Activated naive CD4-positive, alpha-beta T cell treated with anti-CD3 and anti-CD28 coated beads, Interleukin-2, amount 50 U/mL, for 16 hours (primary cell): ENCODE measurements around the gene TBC1D5.
"Not testable (repeated sequence)": the region's sequence is repeated elsewhere in the genome, so short reads cannot be mapped to it uniquely, and the experiment has no call there.

Experiments used
- DNase-seq: peaks from one replicate; pipeline ENCODE4 v3.0.0-alpha.2; 2020

The TBC1D5 gene

DNA sequence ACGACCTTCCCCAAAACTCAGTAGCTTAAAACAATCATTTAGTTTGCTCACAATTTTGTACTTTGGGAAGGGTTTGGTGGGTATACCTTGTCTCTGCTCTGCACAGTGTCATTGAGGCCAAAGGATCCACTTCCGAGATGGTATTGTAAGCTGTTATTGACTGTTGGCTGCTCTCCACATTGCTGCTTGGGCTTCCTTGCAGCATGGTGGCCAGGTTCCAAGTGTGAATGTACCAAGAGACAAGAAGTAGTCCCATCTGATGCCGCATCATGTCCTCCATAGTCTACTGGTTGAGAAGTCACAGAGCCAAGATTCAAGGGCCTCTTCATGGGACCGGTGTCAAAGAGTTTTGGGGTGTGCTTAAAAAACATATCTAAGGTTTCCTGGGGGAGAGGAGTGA is 589.2 kb downstream of the TBC1D5 start:
- DNase-seq = no peak

DNA sequence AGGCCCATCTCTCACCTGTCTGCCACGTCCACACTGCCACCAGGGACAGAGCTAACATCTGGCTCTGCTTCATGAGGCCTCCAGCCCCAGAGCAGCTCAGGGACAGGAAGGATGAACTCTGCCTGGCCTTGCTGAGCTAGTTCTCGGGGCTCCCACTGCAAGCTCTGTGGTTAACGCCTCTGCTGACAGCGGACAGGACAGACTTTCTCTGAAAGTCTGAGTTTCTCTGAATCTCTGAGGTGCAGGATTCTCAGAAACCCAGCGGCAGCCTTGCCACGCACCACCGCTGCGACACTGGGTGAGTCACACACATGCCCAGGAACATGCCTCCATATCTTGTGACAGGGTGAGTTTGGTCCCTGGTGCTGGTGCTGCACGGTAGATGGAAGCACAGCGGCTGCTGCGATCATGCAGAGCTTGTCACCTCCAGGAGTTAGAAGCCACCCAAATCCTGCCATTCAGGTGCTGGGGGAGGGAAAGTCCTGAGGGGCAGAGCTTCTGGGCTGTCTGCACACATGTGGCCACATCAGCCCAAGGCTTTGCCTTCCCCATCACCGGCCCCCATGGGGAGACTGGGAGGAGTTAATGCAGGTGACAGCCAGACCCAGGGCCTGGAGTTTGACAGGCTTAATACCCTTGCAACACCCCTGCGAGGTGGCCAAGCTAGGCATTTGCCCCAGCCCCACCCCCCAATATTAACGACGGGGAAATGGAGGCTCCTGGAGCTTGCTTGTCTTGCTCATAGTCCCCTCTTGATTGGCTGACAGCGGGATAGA is 590.6 kb downstream of the TBC1D5 start:
- peak; percentile 79 for DNase-seq

DNA sequence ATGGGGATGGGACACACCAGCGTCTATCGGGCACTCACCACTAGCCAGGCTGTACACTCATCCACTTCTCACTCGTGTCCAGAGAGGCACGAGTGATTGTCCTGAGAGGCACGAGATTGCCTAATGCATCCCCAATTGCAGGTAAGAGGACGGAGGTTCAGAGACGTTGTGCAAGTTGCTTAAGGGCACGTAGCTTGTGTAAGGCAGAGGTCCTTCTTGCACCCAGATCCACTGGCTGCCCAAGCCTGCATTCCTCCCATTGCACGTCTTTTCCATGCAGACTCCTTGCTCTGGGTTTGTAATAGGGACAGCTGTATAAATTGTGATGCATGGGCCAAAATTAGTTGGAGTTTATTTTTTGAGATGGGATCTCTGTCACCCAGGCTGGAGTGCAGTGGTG is 593.4 kb downstream of the TBC1D5 start:
- no peak for DNase-seq

DNA sequence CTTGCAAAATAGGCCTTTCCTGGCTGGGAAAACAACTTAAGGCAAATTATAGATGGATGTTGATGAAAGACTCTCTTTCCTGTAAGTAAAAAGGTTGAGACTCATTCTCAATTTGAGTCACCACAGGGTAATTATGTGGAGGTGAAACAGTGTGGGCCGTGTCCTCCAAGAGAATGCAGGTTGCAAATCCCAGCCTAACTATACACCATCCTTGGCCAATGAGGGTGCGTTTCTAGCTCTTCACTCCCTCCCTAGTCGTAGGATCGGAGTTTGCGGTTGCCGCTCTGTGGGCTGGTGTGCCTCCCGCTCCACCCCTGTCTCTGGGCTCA is 597.8 kb downstream of the TBC1D5 start:
- DNase-seq = no peak

DNA sequence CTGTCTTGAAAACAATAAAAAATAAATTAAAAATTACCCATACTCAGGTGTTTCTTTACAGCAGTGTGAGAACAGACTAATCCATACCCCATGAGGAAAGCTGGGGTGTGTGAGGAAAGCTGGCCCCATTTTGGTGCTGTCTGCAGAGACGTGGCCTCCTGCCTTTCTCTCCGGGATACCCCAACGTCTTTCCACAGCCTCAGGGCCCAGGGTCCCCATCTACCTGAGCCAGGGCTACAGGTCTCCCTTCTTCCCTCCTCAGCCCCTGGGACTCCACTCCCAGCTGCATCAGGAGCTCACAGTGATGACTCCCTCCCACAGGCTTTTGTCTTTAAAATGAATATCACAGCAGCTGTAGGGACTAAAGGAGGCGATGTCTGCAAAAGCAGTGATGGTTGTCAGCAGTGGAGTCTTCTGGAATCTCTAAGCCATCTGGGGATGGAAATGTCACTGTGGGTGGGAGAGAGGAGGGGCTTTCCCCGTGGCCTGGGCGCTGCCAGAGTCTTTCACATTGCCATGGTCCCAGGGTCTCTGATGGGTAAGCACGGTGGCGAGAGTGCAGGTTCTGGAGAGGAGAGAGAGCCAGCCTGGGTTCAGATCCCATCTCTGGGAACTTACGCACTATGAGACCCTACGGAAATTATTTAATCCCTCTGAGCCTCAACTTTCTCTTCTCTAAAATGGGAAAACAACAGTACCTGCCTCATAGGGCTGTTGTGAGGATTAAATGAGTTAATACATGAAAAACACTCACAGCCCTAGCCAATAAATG is 598.4 kb downstream of the TBC1D5 start:
- no peak for DNase-seq

DNA sequence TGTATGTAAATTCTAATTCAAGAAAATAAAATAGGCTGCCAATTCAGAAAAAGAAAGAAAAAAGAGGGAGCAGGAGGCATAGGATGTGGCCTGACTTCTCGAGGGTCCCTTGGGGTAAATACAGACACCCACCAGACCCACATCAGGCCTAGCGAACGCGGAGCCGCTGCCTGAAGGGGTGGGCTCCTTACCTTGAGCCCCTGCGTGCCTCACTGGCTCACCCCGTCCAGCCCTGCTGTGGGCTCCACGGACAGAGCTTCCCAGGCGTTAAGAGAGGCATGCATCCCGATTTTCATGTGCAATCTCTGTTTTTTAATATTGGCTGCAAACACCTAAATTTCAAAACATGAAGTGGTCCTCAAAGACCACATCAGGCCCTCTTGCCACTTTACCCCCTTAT is 599.9 kb downstream of the TBC1D5 start:
- no peak for DNase-seq

DNA sequence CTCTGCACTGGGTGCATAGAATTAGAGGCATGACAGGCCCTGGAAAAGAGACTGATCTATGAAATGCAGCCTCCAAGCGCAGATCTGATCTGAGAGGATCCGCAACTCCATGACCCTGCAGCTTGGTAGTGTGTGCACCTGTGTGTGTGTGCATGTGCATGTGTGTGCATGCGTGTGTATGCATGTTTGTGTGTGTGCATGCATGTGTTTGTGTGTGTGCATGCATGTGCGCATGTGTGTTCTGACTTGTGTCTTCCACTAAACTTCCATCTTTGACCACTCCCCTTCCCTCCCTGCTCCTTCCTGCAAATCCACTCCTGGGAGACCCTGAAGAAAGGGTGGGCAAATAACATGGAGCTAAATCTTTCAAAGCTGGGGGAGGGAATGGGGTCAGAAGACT is 600.7 kb downstream of the TBC1D5 start:
- no peak for DNase-seq

DNA sequence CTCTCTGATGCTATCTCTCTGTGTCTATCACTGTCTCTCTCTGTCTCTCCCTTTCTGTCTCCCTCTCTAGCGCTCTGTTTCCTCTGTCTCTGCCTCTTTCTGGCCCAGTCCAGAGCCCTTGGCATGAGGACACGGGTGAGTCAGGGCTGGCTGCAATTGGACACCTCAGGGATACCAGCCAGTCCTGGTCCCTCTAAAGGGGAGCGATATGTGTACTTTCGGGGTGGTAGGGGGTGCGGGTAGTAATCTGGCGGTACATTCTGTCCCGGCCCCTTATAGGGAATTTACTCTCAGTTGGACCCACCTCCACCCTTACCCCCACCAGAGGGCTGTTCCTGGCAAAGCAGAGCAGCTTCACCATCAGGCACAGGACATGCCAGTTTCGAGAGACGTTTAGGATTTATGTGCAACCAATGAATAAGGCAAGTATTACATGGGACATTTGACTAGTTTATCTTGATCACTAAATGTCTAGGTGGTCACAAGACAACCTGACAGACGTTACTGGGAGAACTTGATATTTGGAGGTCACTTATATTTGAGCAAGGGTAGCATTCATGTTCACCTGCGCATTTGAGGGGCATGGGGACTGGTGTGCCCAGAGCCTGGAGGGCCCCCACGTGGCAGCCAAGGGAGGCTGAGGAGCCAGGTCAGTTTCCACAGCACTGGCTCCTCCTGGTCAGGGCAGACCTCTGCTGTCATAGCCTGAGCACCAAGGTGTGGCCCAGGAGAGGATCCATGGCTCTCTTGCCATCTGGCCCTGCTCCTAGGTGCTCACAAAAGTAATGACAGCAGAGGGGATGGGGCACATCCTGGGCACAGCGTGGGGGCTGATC is 601.5 kb downstream of the TBC1D5 start:
- DNase-seq = no peak

DNA sequence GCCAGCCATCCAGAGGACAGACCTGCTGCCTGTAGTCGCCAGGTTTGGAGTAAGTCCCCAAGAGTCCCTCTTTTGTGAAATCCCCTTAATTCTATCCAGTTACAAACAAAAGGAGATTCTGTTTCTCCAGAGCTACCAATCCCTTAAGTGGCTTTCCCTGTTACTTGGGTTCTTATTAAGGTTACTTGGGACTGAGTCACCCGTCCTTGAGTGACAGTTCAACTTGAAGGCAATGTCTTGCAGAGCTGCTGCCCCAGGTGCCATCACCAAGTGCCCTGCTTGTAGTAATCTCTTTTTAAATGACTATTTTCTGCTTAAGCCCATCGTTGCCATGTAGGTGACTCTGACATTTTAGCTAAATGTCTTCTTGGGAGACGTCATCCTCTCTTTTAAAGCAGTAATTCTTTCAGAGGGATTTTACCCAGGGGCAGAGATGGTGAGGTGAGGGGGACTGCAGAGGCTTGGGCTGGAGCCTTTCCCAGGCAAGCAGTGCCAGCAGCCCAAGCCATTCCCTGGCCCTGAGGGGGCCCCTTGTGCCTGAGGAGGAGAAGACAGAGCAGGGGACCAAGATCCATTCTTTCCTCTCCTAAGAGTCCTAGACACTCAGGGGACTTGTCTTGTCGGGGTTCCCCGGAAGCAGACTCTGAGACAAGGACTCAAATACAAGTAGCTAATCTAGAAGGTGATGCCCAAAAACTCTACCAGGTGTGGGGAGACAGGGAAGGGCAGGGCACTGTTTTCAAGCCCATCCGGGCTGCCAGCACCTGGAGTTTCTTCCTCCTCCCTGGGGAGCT is 604.0 kb downstream of the TBC1D5 start:
- no peak for DNase-seq

DNA sequence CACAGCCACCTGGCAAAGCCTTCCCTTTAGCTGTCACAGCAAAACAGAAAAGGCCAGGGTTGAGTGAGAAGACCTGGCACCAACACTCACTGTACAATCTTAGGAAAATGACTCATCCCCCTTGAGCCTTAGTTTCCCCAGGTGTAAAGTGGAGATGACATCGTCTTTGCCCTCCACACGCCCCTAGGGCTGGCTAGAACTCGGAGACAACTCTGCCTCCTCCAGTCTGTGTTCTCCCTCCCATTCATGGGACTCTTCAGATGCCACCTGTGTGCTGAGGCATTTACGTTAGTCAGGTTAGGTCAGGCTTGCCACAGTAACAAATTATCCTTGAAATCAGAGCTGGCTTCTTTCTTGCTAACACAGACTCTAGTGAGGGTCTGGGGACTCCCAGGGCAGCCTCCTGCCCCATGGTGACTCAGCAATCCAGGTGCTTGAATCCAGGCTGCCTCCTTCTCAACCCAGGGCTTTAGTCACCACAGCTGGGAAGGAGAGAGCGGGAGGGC is 605.1 kb downstream of the TBC1D5 start:
- DNase-seq = no peak

DNA sequence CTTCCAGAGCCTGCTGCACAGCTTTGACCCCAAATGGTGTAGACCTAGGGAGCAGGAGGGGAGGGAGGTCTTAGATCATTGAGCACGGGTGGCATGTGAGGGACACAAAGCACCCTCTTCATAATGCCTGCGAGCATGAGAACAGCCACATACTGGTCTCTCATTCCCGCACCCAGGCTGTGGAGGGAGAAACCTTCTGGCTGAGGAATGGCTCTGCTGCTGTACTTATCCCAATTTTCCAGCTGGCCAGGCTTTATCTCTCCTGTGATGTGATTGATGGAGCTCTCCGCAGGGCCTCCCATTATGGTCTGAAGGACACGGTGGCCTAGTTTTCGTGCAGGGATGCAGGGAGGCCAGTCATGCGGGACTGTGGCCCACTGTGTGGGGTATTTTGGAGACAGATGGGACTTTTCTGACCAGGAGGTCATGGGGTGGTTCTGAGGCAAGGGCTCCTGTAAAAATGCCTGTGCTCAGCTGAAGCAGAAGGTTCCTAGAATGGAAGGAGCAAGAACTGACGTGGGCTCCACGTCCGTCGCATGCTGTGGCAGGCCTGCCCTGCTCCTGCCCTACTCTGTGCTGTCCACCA is 606.2 kb downstream of the TBC1D5 start:
- no peak for DNase-seq

DNA sequence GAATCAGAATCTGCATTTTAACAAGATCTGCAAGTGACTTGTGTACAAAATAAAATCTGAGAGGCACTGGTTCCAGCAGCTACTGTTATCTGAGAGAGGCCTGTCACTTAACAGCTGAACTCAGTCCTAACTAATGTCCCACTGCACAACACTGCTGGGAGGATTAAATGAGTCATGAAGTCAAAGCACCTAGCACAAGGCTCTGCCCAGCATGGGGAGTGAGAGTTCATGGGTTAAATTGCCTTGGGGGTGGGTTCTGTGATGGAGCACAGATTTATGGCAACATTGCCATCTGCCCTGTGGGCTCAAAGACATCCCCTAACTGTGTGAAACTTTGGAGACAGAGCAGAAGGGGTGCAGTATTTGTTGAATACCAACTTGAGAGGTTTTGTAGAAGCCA is 606.7 kb downstream of the TBC1D5 start:
- DNase-seq = no peak

DNA sequence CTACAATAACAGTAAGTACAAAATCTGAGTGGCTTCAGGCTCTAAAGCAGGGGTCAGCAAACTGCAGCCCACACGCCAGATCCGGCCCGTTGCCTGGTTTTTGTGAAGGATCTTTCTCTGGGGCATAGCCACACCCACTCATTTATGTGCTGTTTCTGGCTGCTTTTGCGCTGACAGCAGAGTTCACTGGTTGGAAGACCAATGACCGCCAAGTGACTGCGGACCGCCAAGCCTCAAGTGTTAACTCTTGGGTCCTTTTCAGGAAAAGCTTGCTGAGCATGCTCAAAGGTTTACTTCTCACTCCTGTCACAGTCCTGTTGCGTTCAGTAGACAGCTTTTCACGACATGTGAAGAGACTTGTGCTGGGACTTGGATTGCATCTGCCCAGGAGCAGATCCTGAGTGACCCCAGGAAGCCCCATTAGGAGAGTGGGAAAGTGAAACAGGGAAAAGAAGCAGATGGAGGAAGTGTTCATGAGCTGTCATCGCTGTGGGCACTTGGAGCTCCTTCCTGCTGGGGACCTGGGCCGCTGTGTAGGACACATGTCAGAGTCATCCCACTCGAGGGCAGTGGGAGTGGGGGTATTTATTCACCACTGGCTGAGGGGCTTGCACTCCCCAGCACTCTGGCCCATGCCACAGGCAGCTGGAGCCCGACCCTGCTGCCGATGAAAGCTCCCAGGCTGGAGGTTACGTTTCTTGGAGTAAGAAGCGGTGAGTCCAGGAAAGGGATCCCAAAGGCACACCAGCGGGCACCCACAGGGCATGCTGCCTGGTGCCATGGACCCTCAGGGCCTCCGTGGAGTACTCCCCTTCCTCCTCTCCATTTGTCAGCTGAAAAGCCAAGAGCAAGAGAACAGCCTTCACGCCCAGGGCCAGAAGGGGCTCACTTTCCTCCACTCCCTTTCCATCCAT is 608.5 kb downstream of the TBC1D5 start:
- no peak for DNase-seq

DNA sequence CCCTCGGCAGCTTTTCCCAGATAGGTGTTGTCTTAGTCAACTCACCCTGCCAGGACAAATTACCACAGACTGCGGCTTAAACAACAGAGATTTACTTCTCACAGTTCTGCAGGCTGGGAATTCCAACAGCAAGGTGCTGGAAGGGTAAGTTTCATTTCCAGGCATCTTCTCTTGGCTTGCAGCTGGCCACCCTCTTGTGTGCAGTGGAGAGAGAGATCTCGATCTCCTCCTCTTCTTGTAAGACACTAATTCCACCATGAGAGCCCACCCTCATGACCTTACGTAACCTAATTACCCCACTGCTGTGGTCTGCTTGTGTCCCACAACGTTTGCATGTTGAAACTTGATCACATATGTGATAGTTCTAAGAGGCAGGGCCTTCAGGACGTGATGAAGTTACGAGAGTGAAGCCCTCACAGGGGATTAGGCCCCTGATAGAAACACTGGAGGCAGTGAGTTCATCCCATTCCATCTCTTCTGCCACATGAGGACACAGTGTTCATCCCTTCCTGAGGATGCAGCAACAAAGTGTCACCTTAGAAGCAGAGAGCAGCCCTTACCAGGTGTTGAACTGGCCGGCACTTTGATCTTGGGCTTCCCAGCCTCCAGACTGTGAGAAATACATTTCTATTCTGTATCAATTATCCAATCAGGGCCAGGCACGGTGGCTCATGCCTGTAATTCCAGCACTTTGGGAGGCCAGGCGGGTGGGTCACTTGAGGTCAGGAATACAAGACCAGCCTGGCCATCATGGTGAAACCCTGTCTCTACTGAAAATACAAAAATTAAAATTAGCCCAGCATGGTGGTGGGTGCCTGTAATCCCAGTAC is 609.9 kb downstream of the TBC1D5 start:
- DNase-seq = no peak

DNA sequence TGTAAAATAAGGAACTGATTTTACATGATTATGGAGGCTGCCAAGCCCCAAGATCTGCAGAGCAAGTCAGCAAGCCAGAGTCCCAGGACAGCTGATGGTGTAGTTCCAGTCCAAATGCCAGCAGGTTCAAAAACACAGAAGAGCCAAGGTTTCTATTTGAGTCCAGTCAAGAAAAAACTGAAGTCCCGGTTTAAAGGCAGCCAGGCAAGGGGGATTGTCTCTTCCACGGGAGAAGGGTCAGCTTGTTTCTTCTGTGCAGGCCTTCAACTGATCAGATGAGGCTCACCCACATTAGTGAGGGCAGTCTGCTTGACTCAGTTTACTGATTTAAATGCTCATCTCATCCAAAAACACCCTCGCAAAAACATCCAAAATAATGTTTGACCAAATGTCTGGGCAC is 611.5 kb downstream of the TBC1D5 start:
- no peak for DNase-seq

DNA sequence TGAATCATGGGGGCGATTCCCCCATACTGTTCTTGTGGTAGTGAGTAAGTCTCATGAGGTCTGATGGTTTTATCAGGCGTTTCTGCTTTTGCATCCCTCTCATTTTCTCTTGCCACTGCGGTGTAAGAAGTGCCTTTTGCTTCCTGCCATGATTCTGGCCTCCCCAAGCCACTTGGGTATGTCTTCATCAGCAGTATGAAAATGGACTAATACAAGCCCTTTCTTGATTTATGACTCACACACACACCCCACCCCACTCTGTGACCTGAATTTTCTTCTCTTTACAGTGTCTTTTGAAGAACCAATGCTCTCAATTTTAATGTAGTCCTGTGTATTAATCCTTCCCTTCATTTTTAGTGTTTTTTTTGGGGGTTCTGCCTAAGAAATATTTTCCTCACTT is 612.9 kb downstream of the TBC1D5 start:
- DNase-seq = no peak

DNA sequence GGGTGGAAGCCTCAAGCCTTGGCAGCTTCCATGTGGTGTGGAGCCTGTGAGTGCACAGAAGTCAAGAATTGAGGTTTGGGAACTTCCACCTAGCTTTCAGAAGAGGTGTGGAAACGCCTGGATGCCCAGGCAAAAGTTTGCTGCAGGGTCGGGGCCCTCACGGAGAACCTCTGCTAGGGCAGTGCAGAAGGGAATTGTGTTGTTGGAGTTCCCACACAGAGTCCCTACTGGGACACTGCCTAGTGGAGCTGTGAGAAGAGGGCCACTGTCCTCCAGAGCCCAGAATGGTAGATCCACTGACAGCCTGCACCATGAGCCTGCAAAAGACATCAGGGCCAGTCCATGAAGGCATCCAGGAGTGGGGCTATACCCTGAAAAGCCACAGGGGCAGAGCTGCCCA is 613.8 kb downstream of the TBC1D5 start:
- DNase-seq = not testable (repeated sequence)

DNA sequence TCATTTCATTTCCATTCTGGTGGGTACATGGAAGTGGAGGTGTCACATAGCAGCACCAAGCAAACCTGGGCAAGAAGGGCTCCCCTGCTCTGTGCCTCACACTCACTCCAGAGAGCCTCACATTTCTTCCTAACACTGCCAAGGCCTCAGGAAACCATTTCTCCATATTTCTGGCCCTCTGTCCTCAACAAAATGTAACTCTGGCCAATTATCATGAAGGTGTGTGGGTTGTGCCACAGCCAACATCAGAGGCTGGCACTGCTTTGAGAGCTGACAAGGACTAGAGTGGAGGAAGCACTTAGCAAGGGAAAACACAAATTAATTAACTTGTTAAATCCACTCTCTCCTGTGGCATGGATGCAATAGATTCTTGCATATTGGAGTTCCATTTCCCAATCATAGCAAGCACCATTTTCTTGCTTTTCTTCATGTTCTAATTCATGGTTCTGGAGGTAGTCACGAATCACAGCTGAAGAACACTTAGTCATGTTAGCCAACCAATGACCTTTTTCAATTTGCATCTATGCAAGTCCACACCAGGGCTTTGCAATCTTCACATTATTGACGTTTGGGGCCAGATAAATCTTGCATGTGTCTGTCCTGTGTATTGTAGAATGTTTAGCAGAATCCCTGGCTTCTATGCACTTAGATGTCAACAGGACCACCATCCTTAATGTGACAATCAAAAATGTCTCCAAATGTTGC is 616.5 kb downstream of the TBC1D5 start:
- no peak for DNase-seq

DNA sequence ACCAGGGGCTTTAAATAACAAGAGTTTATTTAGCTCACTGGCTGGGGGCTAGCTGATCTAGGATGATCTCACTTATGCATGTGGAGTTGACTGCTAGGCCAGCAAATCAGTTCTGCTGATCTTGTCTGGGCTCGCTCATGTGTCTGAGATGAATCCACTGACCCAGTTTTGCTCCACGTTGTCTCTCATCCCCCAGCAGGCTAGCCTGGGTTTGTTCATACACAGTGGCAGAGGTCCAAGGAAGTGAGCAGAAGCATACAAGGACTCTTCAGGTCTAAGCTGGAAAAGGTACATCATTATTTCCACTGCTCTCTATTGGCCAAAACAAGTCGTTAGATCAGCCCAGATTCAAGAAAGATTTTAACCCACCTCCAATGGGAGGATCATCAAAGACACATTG is 619.7 kb downstream of the TBC1D5 start:
- no peak for DNase-seq

DNA sequence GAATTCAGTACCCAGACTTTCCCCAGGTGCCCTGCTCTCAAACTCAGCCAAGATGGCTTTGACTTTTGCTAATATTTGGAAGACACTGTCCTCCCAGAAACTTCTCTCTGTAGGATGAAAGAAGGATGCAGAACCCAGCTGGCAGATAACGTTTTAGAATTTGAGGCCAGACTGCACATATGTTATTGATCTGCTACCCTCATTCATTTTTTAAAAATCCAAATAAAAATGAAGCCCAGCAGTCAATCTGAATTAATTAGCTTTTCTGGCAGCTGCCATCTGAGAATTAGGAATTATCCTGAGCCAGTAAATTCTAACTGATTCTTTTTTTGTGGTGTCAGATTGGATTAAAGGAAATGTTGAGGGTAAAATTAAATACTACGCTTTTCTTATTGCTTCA is 621.1 kb downstream of the TBC1D5 start:
- DNase-seq = no peak
